Activated CD8-positive, alpha-beta memory T cell treated with anti-CD3 and anti-CD28 coated beads for 1 hour (primary cell): ENCODE measurements around the gene HMGN1.
A peak's percentile ranks its signal among the peaks of the same experiment; 100 is the strongest.

Experiments
- DNase-seq, 2 donors: peaks; one replicate each; pipeline ENCODE4 v3.0.0-alpha.2; 2020; ENCODE audit warnings: low read depth in 1 of 2; ENCODE audit errors: extremely low read depth in 1 of 2

HMGN1 gene

DNA sequence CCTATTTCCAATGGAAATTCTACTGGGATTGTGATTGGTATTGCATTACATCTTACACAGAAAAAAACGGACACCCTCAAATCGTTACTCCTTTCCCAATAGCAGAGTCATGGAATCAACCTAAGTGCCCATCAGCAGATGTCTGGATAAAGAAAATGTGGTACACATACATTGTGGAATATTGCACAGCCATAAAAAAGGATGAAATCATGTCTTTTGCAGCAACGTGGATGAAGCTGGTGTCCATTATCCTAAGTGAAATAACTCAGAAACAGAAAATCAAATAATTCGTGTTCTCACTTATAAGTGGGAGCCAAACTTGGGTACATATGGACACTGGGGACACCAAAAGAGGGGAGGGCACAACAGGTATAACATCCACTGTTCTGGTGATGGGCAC is 14.3 kb downstream of the HMGN1 start:
- DNase-seq = no peak

GRCh38 chr21:39332175-39332574 is 16.7 kb downstream of the HMGN1 start:
- no peak for DNase-seq

DNA sequence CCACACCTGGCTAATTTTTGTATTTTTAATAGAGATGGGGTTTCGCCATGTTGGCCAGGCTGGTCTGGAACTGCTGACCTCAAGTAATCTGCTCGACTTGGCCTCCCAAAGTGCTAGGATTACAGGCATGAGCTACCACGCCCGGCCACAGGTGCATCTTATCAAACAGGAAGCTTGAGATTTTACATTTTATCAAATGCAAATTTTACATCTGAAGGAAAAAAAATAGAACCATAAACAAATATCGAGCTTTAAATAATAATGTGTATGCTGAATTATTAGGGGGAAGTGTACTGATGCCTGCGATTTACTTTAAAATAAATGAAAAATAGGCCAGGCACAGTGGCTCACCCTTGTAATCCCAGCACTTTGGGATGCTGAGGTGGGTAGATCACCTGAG is 18.9 kb downstream of the HMGN1 start:
- DNase-seq = no peak

DNA sequence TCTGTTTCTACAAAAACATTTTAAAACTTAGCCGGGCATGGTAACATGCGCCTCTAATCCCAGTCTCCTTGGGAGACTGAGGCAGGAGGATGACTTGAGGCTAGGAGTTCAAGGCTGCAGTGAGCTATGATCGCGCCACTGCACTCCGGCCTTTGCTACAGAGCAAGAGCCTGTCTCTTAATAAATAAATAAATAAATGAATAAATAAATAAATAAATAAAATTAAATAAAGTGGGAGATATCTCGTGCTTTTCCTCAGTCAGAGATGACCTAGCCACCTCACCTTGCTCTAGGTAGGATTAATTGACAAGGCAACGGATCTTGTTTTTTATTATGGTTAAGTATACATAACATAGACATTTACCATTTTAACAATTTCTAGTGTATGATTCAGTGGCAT is 21.2 kb downstream of the HMGN1 start:
- DNase-seq = no peak

DNA sequence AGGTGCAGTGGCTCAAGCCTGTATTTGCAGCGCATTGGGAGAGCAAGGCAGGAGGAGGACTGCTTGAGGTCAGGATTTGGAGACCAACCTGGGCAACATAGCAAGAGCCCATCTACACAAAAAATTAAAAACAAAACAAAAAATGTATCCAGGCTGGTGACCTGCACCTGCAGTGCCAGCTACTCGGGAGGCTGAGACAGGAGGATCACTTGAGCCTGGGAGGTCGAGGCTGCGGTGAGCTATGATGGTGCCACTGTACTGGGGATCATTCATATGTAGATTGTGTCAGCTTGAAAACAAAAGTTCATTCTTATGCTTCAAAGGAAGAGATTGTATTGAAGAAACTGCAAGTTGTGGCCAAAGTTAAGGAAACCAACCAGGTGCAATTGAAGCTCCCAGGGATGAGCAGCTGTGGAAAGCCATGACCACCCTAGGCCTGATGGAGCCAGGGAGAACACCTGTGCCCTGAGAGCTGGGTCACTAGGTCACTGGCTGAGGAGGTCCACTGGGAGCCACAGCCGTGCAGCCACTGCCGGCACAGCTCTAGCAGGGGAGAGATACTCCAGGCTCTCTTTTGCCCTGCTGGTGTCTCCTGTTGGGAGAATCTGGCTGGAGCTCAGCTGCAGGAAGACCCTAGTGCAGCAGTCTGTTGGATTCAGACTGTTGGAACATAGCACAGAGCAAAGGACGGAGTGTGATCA is 22.1 kb downstream of the HMGN1 start:
- DNase-seq = no peak

- DNase-seq = no peak
These were observed 23.4 kb downstream of the HMGN1 start for GRCh38 chr21:39325458-39325857.

- DNase-seq = no peak
These were observed 27.5 kb downstream of the HMGN1 start for GRCh38 chr21:39321424-39321823.

GRCh38 chr21:39319814-39320332 is 29.0 kb downstream of the HMGN1 start:
- DNase-seq = no peak

GRCh38 chr21:39319251-39319756 is 29.6 kb downstream of the HMGN1 start:
- DNase-seq = no peak

DNA sequence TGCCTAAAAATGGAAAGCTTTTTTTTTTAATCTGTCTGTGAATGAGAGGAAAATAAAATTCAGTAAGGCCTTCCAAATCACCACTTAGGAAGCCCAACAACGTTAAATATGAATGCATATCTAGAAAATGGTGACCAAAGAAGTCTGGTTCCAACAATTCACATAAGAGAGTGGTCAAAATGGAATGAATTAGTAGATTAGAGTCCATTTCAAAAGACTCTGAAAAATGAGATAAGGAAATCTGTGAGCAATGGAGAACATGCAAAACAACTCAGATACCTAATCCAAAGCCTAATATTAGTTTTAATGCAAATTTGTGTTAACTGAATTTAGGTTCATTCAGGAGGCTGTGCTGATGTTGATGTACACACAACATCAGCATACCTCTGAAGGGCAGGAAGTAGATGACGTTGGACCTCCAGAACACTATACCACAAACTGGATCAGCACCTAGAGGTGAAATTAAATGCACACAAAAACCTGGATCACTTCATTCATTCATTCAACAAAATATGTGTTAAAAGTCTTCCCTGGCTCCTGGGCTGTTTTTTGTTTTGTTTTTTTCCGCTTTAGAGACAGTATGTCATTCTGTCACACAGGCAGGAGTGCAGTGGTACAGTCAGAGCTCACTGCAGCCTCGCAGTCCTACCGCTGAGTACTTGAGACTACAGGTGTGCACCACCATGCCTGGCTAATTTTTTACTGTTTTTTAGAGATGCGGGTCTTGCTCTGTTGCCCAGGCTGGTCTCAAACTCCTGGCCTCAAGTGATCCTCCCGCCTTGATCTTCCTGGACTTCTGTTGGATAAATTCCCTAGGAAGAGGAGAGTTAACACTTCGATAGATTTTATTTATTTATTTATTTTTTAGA is 30.6 kb downstream of the HMGN1 start:
- DNase-seq = no peak

DNA sequence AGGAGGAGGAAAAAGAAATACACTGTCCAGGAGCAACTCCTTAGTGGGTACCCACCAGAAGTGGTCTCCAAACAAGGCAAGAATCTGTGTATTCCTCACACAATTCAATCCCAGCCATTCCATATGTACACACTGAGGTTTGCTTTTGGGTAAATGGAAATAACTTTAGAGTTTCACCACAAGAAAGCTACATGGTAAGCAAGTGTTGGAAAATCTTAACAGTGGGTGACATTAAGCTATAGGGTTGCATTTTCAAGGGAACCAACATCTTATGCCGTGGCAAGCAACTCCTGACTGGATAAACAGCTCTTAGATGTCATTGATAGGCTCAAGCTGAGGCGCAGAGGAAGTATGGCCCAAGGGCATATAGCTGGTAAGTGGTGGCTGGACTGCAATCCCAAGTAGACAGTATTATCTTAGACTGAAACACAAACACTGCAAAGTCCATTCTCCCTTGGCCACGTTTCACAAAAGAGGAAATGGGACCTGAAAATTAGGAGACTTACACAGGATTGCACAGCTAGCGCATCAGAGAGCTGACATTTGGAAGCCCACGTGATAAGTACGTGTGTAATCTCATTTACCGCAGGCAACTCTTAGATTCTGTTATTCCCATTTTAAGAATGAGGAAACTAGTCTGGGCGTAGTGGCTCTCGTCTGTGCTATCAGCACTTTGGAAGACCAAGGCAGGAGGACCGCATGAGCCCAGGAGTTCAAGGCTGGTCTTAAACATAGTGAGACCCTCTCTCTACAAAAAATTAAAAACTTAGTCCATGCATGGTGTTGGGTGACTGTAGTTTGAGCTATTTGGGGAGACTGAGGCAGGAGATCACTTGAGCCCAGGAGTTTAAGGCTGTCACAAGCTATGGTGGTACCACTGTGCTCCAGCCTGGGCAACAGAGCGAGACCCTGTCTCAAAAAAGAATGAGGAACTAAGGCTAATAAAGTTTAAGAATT is 31.5 kb downstream of the HMGN1 start:
- no peak for DNase-seq

DNA sequence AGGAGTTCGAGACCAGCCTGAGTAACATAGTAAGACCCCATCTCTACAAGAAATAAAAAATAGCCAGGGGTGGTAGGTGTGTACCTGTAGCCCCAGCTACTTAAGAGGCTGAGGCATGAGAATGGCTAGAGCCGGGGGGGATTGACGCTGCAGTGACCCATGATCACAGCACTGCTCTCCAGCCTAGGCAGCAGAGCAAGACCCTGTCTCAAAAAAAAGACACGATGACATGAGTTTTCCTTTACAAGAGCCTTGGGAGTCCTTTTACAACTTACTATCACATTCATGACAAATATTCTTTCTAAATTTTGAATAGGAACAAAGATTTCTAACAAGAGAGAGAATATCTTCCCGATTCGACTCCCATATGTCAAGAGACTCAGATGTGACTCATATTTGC is 32.2 kb downstream of the HMGN1 start:
- no peak for DNase-seq

GRCh38 chr21:39315603-39316445 is 33.1 kb downstream of the HMGN1 start:
- no peak for DNase-seq

DNA sequence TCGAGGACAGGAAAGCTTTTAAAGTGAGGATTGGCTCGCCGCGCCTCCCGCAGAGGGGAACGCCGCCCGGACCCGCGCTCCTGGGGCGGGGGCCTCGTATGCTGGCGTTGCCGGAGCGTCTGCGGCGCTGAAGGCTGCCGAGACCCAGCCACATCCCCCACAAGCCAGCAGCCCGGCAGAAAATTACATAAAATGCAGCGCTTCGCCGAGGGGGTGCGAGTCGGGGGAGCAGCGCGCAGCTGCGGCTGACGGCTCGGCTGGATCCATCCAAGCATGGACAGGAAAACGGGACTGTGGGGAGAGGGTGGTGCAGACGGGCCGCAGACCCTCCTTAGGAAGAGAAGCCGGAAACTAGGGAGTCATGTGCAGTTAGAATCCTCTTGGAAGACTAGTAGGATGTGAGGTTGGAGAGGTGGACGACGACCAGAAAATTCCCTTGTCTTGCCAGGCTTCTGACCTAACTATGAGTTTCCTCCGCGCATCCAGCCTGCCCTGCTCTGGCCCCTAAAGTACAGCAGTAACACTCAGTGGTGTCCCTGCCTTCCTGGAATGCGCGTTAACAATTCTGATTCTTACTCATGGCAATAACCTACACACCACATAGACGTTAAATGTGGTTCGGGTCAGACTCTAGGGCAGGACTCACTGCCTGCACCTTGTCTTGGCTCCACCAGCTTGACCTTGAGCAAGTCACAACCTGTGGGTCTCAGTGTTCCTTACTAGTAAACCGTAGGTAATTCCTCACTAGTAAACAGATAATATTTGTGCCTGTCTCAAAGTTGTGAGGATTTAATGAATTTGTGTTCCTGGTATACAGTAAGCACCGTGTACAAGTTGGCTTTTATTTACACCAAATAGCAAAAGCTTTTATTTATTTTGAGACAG is 34.5 kb downstream of the HMGN1 start:
- peak in 1 of 2 donors; percentile 27 for DNase-seq

DNA sequence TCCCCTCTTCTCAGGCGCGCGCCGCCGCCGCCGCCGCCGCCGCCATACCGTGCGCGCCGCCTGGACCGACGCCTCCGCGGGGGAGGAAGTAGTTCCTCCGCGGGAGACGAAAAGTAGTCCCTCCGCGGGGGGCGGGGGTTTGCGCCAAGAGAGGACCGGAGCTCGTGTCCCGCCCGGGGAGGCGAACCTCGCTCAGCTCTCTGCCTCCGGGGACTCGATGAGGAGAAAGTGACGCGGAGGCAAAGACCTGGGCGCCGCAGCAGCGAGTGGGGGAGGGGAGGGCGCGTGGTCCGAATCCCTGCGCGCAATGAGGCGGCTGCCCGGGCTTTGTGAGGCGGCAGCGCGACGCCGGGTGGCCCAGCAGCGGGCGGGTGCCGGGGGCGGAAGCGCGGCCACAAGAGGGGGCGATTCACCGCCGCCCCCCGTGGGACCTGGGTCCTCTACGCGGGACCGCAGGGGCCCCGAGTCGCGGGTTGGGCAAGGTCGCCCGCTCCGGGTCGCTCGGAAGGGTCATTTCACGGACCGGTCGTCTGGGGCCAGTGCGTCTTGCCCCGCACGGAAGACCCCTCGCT is 35.2 kb downstream of the HMGN1 start, which contains the start of gene BRWD1:
Gene BRWD1 (minus strand): TSS at position 62 of the 572 bp plus-strand sequence. CDS start 141 bp downstream, outside the sequence.
- peak; percentile 44 to 67 for DNase-seq

GRCh38 chr21:39313042-39313570 is 35.8 kb downstream of the HMGN1 start:
- no peak for DNase-seq

GRCh38 chr21:39312112-39313041 is 36.5 kb downstream of the HMGN1 start:
- peak; percentile 88 to 93 for DNase-seq
